GM12878 (cell line): ENCODE measurements around the gene SYNGAP1. TPM values are rescaled to one million over a fixed set of nuclear protein-coding genes. Genes with fewer than 3 reads are reported as not detected.

Experiments
- BHLHE40 ChIP-seq, 2 experiments: fragments of 450-650 bp in 1 of 2; IDR thresholded peaks; 2 replicates each; pipeline ENCODE4 v1.6.1; 2011 to 2017; ENCODE audit warnings: low read depth in 2 of 2, borderline replicate concordance in 1 of 2, improper control_type of control experiment in 1 of 2, low read length in 1 of 2, mild to moderate bottlenecking in 1 of 2
- BRCA1 ChIP-seq: IDR thresholded peaks from 2 replicates; pipeline ENCODE4 v1.6.1; 2011; ENCODE audit warnings: low read depth, low read length, improper control_type of control experiment
- CBFB ChIP-seq: IDR thresholded peaks from 2 replicates; pipeline ENCODE4 v1.6.1; 2016; ENCODE audit warnings: antibody characterized with exemption, low read depth
- CEBPB ChIP-seq, 2 experiments: fragments of 150-350 bp in 1 of 2; IDR thresholded peaks; 2 replicates each; pipeline ENCODE4 v1.6.1; 2012 to 2014; ENCODE audit warnings: low read depth in 2 of 2, low read length in 2 of 2, borderline replicate concordance in 1 of 2, inconsistent platforms in 1 of 2
- DPF2 ChIP-seq: fragments of 450-650 bp; IDR thresholded peaks from 2 replicates; pipeline ENCODE4 v1.6.1; 2017; ENCODE audit warnings: mild to moderate bottlenecking
- EP300 ChIP-seq, 2 experiments: fragments of 150-350 bp in 1 of 2; IDR thresholded peaks; 2 replicates each; pipeline ENCODE4 v1.6.1; 2011 to 2012; ENCODE audit warnings: low read depth in 2 of 2, low read length in 2 of 2, borderline replicate concordance in 1 of 2, improper control_type of control experiment in 1 of 2, inconsistent platforms in 1 of 2; ENCODE audit not compliant: control insufficient read depth in 1 of 2
- FOS ChIP-seq: IDR thresholded peaks from 3 replicates; pipeline ENCODE4 v1.6.1; 2011; ENCODE audit warnings: borderline replicate concordance; ENCODE audit not compliant: insufficient read length; ENCODE audit errors: extremely low read depth
- HDAC2 ChIP-seq: fragments of 200-600 bp; sonication (generic); IDR thresholded peaks from 2 replicates; pipeline ENCODE4 v1.6.1; 2017
- IKZF2 ChIP-seq, 2 experiments: fragments of 450-650 bp; IDR thresholded peaks; 2 replicates each; pipeline ENCODE4 v1.6.1; 2017; ENCODE audit warnings: mild to moderate bottlenecking in 2 of 2, moderate library complexity in 2 of 2
- IRF4 ChIP-seq: IDR thresholded peaks from 2 replicates; pipeline ENCODE4 v1.6.1; 2011; ENCODE audit warnings: low read depth, low read length
- LARP7 ChIP-seq: fragments of 450-650 bp; IDR thresholded peaks from 2 replicates; pipeline ENCODE4 v1.6.1; 2017; ENCODE audit warnings: mild to moderate bottlenecking
- MXI1 ChIP-seq: fragments of 150-350 bp; IDR thresholded peaks from 2 replicates; pipeline ENCODE4 v1.6.1; 2011; ENCODE audit warnings: low read depth, mild to moderate bottlenecking, inconsistent platforms, low read length, improper control_type of control experiment
- NR2C2 ChIP-seq: IDR thresholded peaks from 2 replicates; pipeline ENCODE4 v1.6.1; 2011; ENCODE audit warnings: borderline replicate concordance, low read depth; ENCODE audit not compliant: control insufficient read depth, insufficient read length
- NR2F1 ChIP-seq: fragments of 450-650 bp; conservative IDR thresholded peaks from 2 replicates; pipeline ENCODE4 v1.6.1; 2017; ENCODE audit warnings: mild to moderate bottlenecking
- PAX5 ChIP-seq: IDR thresholded peaks from 2 replicates; pipeline ENCODE4 v1.6.1; 2011; ENCODE audit warnings: low read depth, low read length, borderline replicate concordance
- RB1 ChIP-seq: fragments of 450-650 bp; formaldehyde crosslinking; IDR thresholded peaks from 2 replicates; pipeline ENCODE4 v1.6.1; 2017; ENCODE audit warnings: mild to moderate bottlenecking, borderline replicate concordance
- RBBP5 ChIP-seq: fragments of 200-600 bp; sonication (generic); conservative IDR thresholded peaks from 2 replicates; pipeline ENCODE4 v1.6.1; 2016
- SMAD5 ChIP-seq: IDR thresholded peaks from 2 replicates; pipeline ENCODE4 v1.6.1; 2016; ENCODE audit warnings: antibody characterized with exemption, low read depth
- SRF ChIP-seq, 2 experiments: IDR thresholded peaks; 2 replicates each; pipeline ENCODE4 v1.6.1; 2011; ENCODE audit warnings: low read depth in 2 of 2, low read length in 2 of 2, mild to moderate bottlenecking in 1 of 2, moderate library complexity in 1 of 2
- TCF7 ChIP-seq: IDR thresholded peaks from 2 replicates; pipeline ENCODE4 v1.6.1; 2014; ENCODE audit warnings: antibody characterized with exemption, borderline replicate concordance
- YBX1 ChIP-seq: fragments of 450-650 bp; IDR thresholded peaks from 2 replicates; pipeline ENCODE4 v1.6.1; 2016; ENCODE audit warnings: antibody characterized with exemption
- YY1 ChIP-seq: IDR thresholded peaks from 2 replicates; pipeline ENCODE4 v1.6.1; 2011; ENCODE audit warnings: low read depth, mild to moderate bottlenecking, low read length
- ZNF24 ChIP-seq: fragments of 450-650 bp; IDR thresholded peaks from 2 replicates; pipeline ENCODE4 v1.6.1; 2017; ENCODE audit warnings: antibody characterized with exemption, mild to moderate bottlenecking
- ZNF622 ChIP-seq: fragments of 450-650 bp; IDR thresholded peaks from 2 replicates; pipeline ENCODE4 v1.6.1; 2017; ENCODE audit warnings: mild to moderate bottlenecking, inconsistent platforms
- ZSCAN29 ChIP-seq: fragments of 450-650 bp; IDR thresholded peaks from 2 replicates; pipeline ENCODE4 v1.6.1; 2017; ENCODE audit warnings: mild to moderate bottlenecking, moderate library complexity
- polyA plus RNA-seq, 11 experiments: library from polyadenylated mRNA; depleted of rRNA in 4 of 11; unstranded in 6 of 11; stranded (reverse) in 5 of 11; fragments of >200 nt; fragmentation: Nextera tagmentation in 4 of 11; fragmentation: Illumina TruSeq in 1 of 11; extraction: Ambion mirVana in 4 of 11; extraction: Trizol in 1 of 11; gene quantifications; 1 replicate in 1 of 11; 2 replicates in 10 of 11; pipeline versions ENCODE4 v1.2.1 to v1.2.3, GENCODE V29; 2011 to 2016; ENCODE audit warnings: inconsistent platforms in 2 of 11, missing spikeins in 2 of 11, low read depth in 1 of 11
- total RNA-seq, 4 experiments: library from RNA; depleted of rRNA in 3 of 4; stranded (reverse); fragments of >200 nt in 3 of 4; fragmentation: Illumina TruSeq in 1 of 4; extraction: Trizol in 1 of 4; gene quantifications; 2 replicates each; pipeline versions ENCODE4 v1.2.1 to v1.2.3, GENCODE V29; 2013 to 2021
- TF ChIP-seq, protein P1 (sequence below): fragments of 450-650 bp; IDR thresholded peaks from 2 replicates; pipeline ENCODE4 v1.6.1; 2017; ENCODE audit warnings: low read depth, mild to moderate bottlenecking, moderate library complexity
- TF ChIP-seq, protein P2 (sequence below): IDR thresholded peaks from 2 replicates; pipeline ENCODE4 v1.6.1; 2011; ENCODE audit warnings: low read depth, mild to moderate bottlenecking, low read length, moderate library complexity, borderline replicate concordance; ENCODE audit errors: extremely low read depth
- TF ChIP-seq, protein P3 (sequence below): fragments of 150-350 bp; IDR thresholded peaks from 2 replicates; pipeline ENCODE4 v1.6.1; 2014; ENCODE audit warnings: mild to moderate bottlenecking, low read depth, low read length
- TF ChIP-seq, protein P4 (sequence below): IDR thresholded peaks from 2 replicates; pipeline ENCODE4 v1.6.1; 2011; ENCODE audit warnings: mild to moderate bottlenecking, low read depth, low read length, moderate library complexity; ENCODE audit not compliant: insufficient replicate concordance

Gene SYNGAP1
- total and polyA plus RNA-seq, 10 of the 15 experiments (the other 5 are each of a cell fraction or from before 2014, with no cell fraction given) = 0.05 to 9.2 (median 1.2) TPM

DNA sequence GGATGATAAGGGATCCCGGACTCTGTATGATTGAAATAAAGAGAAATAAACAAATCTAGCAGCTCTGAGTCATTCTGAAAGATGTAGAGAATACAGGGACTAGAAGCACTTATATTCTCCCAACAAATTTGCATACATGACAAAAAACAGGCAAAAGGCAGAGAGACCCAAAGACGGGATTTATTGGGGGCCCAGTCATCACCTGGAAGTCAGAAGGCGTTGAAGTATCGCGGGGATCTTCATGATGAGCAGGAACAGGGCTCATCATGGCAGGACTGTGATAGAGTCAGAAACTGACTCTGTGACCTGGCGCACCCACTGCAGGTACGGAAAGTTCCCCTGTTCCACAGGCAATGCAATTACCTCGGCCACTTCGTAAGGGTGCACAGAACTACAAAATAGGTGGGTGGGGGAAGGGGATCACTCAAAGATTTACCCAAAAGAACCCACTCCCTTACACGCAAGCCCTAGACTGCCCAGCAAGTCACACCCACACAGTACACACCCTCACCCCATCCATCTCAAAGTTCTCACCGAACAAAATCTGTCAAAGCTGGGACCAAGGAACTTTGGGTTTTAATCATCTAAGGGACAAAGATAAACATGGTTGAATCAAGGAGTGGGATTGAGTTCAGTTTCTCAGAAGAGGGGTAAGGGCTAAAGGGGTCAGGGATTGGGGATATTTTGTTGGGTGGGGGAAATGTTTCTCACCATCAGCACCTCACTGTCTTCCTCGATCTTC, 3.3 kb upstream of the SYNGAP1 start (continued):
- TF ChIP-seq PAX5 = peak; percentile 50; the same call in 1 of the 2 replicates
- 0 out of 2 replicates have a peak, but pooled peaks have one; percentile 11 for TF ChIP-seq ZNF24
- no peak for TF ChIP-seq FOS
- TF ChIP-seq CBFB = no peak
- peak; percentile 34; the same call in 1 of the 2 replicates for TF ChIP-seq YY1
- TF ChIP-seq MXI1 = no peak
- no peak; a peak in 1 of 4 replicates for TF ChIP-seq BHLHE40 (IDR thresholded peaks at IDR 0.05; ENCODE audit: borderline replicate concordance in 1 of 2, low read depth in 2 of 2, low read length in 1 of 2)
- TF ChIP-seq IKZF2 (IDR thresholded peaks at IDR 0.05) = peak; percentile 24 to 55; a peak in 3 of 4 replicates
- TF ChIP-seq RB1 = no peak
- no peak for TF ChIP-seq YBX1
- no peak for TF ChIP-seq LARP7
- TF ChIP-seq, protein P1, sequence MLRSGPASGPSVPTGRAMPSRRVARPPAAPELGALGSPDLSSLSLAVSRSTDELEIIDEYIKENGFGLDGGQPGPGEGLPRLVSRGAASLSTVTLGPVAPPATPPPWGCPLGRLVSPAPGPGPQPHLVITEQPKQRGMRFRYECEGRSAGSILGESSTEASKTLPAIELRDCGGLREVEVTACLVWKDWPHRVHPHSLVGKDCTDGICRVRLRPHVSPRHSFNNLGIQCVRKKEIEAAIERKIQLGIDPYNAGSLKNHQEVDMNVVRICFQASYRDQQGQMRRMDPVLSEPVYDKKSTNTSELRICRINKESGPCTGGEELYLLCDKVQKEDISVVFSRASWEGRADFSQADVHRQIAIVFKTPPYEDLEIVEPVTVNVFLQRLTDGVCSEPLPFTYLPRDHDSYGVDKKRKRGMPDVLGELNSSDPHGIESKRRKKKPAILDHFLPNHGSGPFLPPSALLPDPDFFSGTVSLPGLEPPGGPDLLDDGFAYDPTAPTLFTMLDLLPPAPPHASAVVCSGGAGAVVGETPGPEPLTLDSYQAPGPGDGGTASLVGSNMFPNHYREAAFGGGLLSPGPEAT = no peak
- no peak for TF ChIP-seq DPF2
- TF ChIP-seq, protein P2, sequence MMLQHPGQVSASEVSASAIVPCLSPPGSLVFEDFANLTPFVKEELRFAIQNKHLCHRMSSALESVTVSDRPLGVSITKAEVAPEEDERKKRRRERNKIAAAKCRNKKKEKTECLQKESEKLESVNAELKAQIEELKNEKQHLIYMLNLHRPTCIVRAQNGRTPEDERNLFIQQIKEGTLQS = no peak
- no peak for TF ChIP-seq EP300 (IDR thresholded peaks at IDR 0.05; ENCODE audit: borderline replicate concordance in 1 of 2, control insufficient read depth in 1 of 2, low read depth in 2 of 2, low read length in 2 of 2)
- TF ChIP-seq BRCA1 = no peak
- TF ChIP-seq, protein P3, sequence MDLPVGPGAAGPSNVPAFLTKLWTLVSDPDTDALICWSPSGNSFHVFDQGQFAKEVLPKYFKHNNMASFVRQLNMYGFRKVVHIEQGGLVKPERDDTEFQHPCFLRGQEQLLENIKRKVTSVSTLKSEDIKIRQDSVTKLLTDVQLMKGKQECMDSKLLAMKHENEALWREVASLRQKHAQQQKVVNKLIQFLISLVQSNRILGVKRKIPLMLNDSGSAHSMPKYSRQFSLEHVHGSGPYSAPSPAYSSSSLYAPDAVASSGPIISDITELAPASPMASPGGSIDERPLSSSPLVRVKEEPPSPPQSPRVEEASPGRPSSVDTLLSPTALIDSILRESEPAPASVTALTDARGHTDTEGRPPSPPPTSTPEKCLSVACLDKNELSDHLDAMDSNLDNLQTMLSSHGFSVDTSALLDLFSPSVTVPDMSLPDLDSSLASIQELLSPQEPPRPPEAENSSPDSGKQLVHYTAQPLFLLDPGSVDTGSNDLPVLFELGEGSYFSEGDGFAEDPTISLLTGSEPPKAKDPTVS = no peak
- TF ChIP-seq TCF7 = no peak
- no peak for TF ChIP-seq SRF (IDR thresholded peaks at IDR 0.05; ENCODE audit: low read depth in 2 of 2, low read length in 2 of 2)
- no peak for TF ChIP-seq NR2C2
- TF ChIP-seq, protein P4, sequence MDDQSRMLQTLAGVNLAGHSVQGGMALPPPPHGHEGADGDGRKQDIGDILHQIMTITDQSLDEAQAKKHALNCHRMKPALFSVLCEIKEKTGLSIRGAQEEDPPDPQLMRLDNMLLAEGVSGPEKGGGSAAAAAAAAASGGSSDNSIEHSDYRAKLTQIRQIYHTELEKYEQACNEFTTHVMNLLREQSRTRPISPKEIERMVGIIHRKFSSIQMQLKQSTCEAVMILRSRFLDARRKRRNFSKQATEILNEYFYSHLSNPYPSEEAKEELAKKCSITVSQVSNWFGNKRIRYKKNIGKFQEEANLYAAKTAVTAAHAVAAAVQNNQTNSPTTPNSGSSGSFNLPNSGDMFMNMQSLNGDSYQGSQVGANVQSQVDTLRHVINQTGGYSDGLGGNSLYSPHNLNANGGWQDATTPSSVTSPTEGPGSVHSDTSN = no peak
- TF ChIP-seq HDAC2 = no peak
- TF ChIP-seq NR2F1 = no peak
- TF ChIP-seq ZNF622 = no peak
- TF ChIP-seq RBBP5 = no peak
- TF ChIP-seq SMAD5 = no peak
- no peak for TF ChIP-seq ZSCAN29
- TF ChIP-seq CEBPB (IDR thresholded peaks at IDR 0.05; ENCODE audit: borderline replicate concordance in 1 of 2, low read depth in 2 of 2, low read length in 2 of 2) = no peak
- TF ChIP-seq IRF4 = peak; percentile 79
